ENCODE measurements around the gene NUTM2F.
"Not testable (repeated sequence)": the region's sequence is repeated elsewhere in the genome, so short reads cannot be mapped to it uniquely, and the experiment has no call there.

NUTM2F gene

GRCh38 chr9:94328544-94328943, at the start of gene NUTM2F:
Gene NUTM2F, minus strand, starts transcription at chr9:94328644. Its CDS starts 21 bp downstream, at chr9:94328623.
- DNase-seq (ENCODE audit: low read depth): not testable (repeated sequence)

- DNase-seq (ENCODE audit: low read depth): not testable (repeated sequence)
Measured at GRCh38 chr9:94375197-94375596, 46.8 kb upstream of the NUTM2F start.

GRCh38 chr9:94374176-94375056, 46.0 kb upstream of the NUTM2F start:
- peak; percentile 76 for DNase-seq (ENCODE audit: low read depth)

GRCh38 chr9:94373779-94374175, 45.3 kb upstream of the NUTM2F start:
- DNase-seq (ENCODE audit: low read depth): not testable (repeated sequence)

GRCh38 chr9:94370266-94370665, 41.8 kb upstream of the NUTM2F start:
- DNase-seq (ENCODE audit: low read depth): not testable (repeated sequence)

GRCh38 chr9:94364093-94364614, 35.7 kb upstream of the NUTM2F start:
- DNase-seq (ENCODE audit: low read depth): not testable (repeated sequence)

- DNase-seq (ENCODE audit: low read depth): not testable (repeated sequence)
Measured at GRCh38 chr9:94357158-94357557, 28.7 kb upstream of the NUTM2F start.

- not testable (repeated sequence) for DNase-seq (ENCODE audit: low read depth)
Measured at GRCh38 chr9:94351901-94352723, 23.7 kb upstream of the NUTM2F start.

GRCh38 chr9:94348754-94349153, 20.3 kb upstream of the NUTM2F start:
- DNase-seq (ENCODE audit: low read depth): not testable (repeated sequence)

- DNase-seq (ENCODE audit: low read depth): not testable (repeated sequence)
Measured at GRCh38 chr9:94347451-94347850, 19.0 kb upstream of the NUTM2F start.

GRCh38 chr9:94341703-94342102, 13.3 kb upstream of the NUTM2F start:
- DNase-seq (ENCODE audit: low read depth): not testable (repeated sequence)

GRCh38 chr9:94340750-94341149, 12.3 kb upstream of the NUTM2F start:
- not testable (repeated sequence) for DNase-seq (ENCODE audit: low read depth)

- not testable (repeated sequence) for DNase-seq (ENCODE audit: low read depth)
Measured at GRCh38 chr9:94339657-94340056, 11.2 kb upstream of the NUTM2F start.

- not testable (repeated sequence) for DNase-seq (ENCODE audit: low read depth)
Measured at GRCh38 chr9:94338723-94339122, 10.3 kb upstream of the NUTM2F start.

- DNase-seq (ENCODE audit: low read depth): not testable (repeated sequence)
Measured at GRCh38 chr9:94336445-94336844, 8.0 kb upstream of the NUTM2F start.

GRCh38 chr9:94325583-94325982, 2.9 kb downstream of the NUTM2F start:
- DNase-seq (ENCODE audit: low read depth): not testable (repeated sequence)

- not testable (repeated sequence) for DNase-seq (ENCODE audit: low read depth)
Measured at GRCh38 chr9:94323153-94323798, 5.2 kb downstream of the NUTM2F start.

- DNase-seq (ENCODE audit: low read depth): not testable (repeated sequence)
Measured at GRCh38 chr9:94322342-94322940, 6.0 kb downstream of the NUTM2F start.

GRCh38 chr9:94317949-94318657, 10.3 kb downstream of the NUTM2F start:
- DNase-seq (ENCODE audit: low read depth): not testable (repeated sequence)

GRCh38 chr9:94316236-94316635, 12.2 kb downstream of the NUTM2F start:
- not testable (repeated sequence) for DNase-seq (ENCODE audit: low read depth)
